ENCODE data around the gene ETFA.

The ETFA gene

DNA sequence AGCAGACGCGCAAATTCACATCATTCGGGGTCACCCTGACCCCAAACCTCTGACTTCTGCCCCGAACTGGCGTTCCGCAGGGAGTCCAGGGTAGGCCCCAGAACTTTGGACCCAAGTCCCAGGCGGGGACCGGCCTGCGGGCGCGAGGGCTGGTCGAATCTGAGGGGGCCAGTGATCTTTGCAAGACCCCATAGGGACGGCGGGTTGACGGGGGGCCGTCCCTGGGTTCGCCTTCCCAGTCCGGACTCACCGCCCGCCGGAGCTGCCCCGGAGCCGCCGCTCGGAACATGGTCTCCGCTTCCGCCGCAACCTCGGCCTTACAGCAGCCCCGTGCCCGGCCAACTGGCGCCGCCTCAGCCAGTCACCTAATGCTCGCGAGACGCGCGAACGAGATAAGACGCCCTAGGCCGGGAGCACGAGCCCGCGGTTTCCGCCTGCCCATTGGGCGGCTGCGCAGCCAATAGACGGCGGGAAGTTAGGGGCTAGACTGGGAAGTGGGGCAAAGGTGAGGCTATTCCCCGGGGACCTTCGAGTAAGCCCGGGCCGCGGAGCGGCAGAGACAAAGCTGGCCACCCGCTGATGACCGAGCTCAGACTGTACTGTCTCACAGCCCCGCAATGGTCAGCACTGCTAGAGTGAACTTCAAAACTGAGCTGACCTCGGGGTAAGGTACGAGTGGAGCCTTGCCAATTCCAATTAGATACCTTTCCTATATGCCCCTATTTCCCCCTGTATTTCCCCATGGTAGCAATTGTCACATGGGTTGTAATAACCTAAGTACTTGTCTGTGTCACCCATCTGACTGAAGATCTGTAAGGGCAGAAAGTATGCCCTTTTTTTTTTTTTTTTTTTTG, at the start of gene ETFA:
TSS of gene ETFA (minus strand) at position 370 of the 854 bp plus-strand sequence. CDS start at position 289, 81 bp downstream.
- TF ChIP-seq, protein P1, sequence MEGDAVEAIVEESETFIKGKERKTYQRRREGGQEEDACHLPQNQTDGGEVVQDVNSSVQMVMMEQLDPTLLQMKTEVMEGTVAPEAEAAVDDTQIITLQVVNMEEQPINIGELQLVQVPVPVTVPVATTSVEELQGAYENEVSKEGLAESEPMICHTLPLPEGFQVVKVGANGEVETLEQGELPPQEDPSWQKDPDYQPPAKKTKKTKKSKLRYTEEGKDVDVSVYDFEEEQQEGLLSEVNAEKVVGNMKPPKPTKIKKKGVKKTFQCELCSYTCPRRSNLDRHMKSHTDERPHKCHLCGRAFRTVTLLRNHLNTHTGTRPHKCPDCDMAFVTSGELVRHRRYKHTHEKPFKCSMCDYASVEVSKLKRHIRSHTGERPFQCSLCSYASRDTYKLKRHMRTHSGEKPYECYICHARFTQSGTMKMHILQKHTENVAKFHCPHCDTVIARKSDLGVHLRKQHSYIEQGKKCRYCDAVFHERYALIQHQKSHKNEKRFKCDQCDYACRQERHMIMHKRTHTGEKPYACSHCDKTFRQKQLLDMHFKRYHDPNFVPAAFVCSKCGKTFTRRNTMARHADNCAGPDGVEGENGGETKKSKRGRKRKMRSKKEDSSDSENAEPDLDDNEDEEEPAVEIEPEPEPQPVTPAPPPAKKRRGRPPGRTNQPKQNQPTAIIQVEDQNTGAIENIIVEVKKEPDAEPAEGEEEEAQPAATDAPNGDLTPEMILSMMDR (IDR thresholded peaks at IDR 0.05; ENCODE audit: control insufficient read depth, extremely low read depth, insufficient read depth): no peak
- DNase-seq (ENCODE audit: low read depth): peak; percentile 93
- peak within 1 kb of the TSS; percentile 81 for H3K4me3 ChIP-seq (ENCODE audit: low read depth, low read length)

DNA sequence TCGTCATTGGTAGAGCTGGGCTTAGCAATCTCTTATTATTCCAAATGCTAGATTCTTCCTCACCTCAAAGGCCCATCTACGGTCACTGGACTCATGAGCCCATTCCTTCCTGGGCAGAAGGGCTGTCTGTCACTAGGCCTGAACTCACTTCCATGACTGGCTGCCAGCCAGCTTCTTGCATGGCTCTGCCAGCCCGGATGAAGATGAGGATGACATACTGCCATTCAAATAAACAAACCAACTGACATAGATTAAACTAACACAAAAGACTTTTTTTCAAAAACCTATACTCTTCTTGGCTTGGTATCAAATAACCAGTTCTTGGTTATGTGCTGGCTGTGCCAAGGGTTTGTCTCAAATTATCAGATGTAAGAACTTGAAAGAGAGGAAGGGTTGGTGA, 49.1 kb upstream of the ETFA start:
- H3K4me3 ChIP-seq (ENCODE audit: low read depth, low read length): no peak overlapping the region
- DNase-seq (ENCODE audit: low read depth): no peak
- TF ChIP-seq, protein P1 (IDR thresholded peaks at IDR 0.05; ENCODE audit: control insufficient read depth, extremely low read depth, insufficient read depth): no peak

DNA sequence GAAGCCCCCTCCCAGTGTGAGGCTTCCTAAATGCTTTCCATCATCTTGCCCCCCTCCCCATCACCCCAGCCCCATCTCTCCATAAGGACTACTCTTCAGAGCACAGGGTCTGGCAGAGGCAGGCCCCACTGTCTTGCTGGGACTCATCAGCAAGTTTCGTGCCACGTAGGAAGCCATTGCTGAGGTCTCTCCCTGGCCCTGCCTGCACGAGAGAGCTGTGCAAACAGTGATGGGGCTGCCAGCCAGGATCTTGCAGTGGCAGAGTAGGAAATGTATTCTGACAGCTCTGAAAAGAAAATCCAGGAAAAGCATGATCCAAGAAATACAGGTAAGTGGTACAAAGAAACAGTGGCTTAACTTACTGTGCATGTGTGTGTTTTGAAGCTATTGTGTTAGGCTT, 47.9 kb upstream of the ETFA start:
- TF ChIP-seq, protein P1 (IDR thresholded peaks at IDR 0.05; ENCODE audit: control insufficient read depth, extremely low read depth, insufficient read depth): no peak
- DNase-seq (ENCODE audit: low read depth): peak; percentile 61
- H3K4me3 ChIP-seq (ENCODE audit: low read depth, low read length): no peak overlapping the region

DNA sequence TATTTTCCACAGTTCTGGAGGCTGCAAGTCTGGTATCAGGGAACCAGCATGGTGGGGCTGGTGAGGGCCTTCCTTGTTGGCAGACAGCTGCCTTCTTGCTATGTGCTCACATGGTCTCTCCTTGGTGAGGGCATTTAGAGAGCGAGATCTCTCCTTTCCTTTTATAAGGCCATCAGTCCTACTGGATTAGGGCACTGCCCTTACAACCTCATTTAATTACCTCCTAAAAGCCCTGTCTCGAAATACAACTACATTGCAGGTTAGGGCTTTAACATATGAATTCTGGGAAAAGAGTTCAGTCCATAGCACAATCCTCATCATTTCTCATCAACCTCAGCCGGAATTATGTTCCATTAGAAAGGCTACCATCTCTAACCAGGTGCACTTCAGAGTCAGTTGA, 47.2 kb upstream of the ETFA start:
- no peak for DNase-seq (ENCODE audit: low read depth)
- TF ChIP-seq, protein P1 (IDR thresholded peaks at IDR 0.05; ENCODE audit: control insufficient read depth, extremely low read depth, insufficient read depth): no peak
- no peak overlapping the region for H3K4me3 ChIP-seq (ENCODE audit: low read depth, low read length)

DNA sequence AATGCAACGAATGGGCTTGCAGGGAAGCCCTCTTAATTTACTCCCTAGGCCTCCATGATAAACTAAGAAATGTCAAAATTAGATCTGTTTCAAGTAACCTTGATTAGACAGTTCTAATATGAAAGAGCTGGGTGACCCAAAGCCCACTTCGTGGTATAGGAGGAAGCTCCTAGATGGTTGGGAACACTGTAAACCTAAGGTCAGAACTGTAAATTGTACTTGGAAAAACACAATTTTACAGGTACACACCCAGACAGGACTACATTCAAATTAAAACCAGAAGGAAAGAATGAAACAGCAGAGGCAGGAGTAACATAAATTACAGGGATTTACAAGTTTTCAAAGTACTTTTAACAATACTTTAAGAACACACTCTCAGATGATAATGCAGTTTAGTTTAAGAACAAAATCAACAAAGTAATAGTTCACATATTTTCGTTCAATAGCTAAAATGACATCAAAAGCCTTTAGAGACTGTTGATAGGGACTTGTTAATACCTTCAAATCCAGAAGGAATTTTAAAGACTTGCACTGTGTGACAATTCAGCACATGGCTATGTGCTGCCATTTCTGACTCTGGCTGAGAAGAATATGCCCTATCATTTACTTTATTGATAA, 43.7 kb upstream of the ETFA start:
- no peak overlapping the region for H3K4me3 ChIP-seq (ENCODE audit: low read depth, low read length)
- TF ChIP-seq, protein P1 (IDR thresholded peaks at IDR 0.05; ENCODE audit: control insufficient read depth, extremely low read depth, insufficient read depth): no peak
- no peak for DNase-seq (ENCODE audit: low read depth)

DNA sequence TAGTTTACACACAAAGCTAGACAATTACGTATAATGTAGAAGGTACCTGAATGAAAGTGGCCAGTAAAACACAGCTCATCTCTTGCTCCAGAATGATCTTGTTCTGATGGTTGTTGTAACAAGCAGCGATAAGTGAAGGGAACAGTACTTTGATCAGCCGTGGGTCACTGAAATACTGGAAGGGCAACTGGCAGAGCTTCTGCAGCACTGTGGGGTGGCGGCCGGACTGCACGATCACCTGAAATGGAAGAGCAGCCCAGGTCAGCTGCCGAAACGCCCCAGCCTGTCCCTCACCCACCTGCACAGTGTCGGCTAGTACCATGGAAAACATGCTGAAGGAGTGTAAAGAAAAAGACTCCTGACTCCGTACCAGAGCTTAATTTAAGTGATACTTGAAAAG, 42.6 kb upstream of the ETFA start:
- H3K4me3 ChIP-seq (ENCODE audit: low read depth, low read length): no peak overlapping the region

More for the DNA sequence above, 42.6 kb upstream of the ETFA start:
- TF ChIP-seq, protein P1 (IDR thresholded peaks at IDR 0.05; ENCODE audit: control insufficient read depth, extremely low read depth, insufficient read depth): no peak
- DNase-seq (ENCODE audit: low read depth): no peak
